Neuronal stem cell (in vitro differentiated cells): ENCODE data around the gene ADK.

Experiments used
- DNase-seq: peaks from one replicate; pipeline ENCODE4 v3.0.0-alpha.2; 2013; ENCODE audit warnings: low spot score
- H2AFZ ChIP-seq: one replicate; pipeline ENCODE4 v1.6.1; 2013; ENCODE audit warnings: mild to moderate bottlenecking, low read length, inconsistent platforms
- H2AK5ac ChIP-seq: 2 replicates; pipeline ENCODE4 v1.6.1; 2013; ENCODE audit warnings: low read depth, mild to moderate bottlenecking, inconsistent platforms, low read length, moderate library complexity, mixed read lengths
- H2BK120ac ChIP-seq: 2 replicates; pipeline ENCODE4 v1.6.1; 2013; ENCODE audit warnings: low read depth, mild to moderate bottlenecking, inconsistent platforms, low read length, moderate library complexity, mixed read lengths
- H2BK12ac ChIP-seq: one replicate; pipeline ENCODE4 v1.6.1; 2013; ENCODE audit warnings: low read length, inconsistent platforms
- H2BK15ac ChIP-seq: 2 replicates; pipeline ENCODE4 v1.6.1; 2013; ENCODE audit warnings: mild to moderate bottlenecking, low read length, inconsistent platforms, mixed read lengths
- H2BK5ac ChIP-seq: one replicate; pipeline ENCODE4 v1.6.1; 2013; ENCODE audit warnings: inconsistent platforms, mild to moderate bottlenecking, low read length, moderate library complexity
- H3K14ac ChIP-seq: one replicate; pipeline ENCODE4 v1.6.1; 2013; ENCODE audit warnings: low read length, inconsistent platforms
- H3K18ac ChIP-seq: 2 replicates; pipeline ENCODE4 v1.6.1; 2013; ENCODE audit warnings: low read length, inconsistent platforms
- H3K23ac ChIP-seq: 2 replicates; pipeline ENCODE4 v1.6.1; 2013; ENCODE audit warnings: low read depth, mild to moderate bottlenecking, mixed read lengths, low read length, inconsistent platforms; ENCODE audit not compliant: poor library complexity
- H3K27ac ChIP-seq: replicated peaks from 3 replicates; pipeline ENCODE4 v1.5.1; 2013; ENCODE audit warnings: low read length, inconsistent platforms
- H3K27me3 ChIP-seq, 3 experiments: 2 replicates each; pipeline ENCODE4 v1.6.1; 2013; ENCODE audit warnings: low read length in 3 of 3, mild to moderate bottlenecking in 2 of 3, inconsistent platforms in 1 of 3, low read depth in 1 of 3, mixed read lengths in 1 of 3, moderate library complexity in 1 of 3; ENCODE audit not compliant: control insufficient read depth in 3 of 3, insufficient read depth in 3 of 3
- H3K36me3 ChIP-seq, 2 donors: replicated peaks in 1 of 2; 2 replicates each; pipeline ENCODE4 v1.6.1; 2013; ENCODE audit warnings: low read length in 2 of 2; ENCODE audit not compliant: control insufficient read depth in 2 of 2, insufficient read depth in 2 of 2
- H3K4ac ChIP-seq: 2 replicates; pipeline ENCODE4 v1.6.1; 2013; ENCODE audit warnings: inconsistent platforms, mild to moderate bottlenecking, low read length, moderate library complexity
- H3K4me1 ChIP-seq, 2 donors: 1 replicate in 1 of 2; 2 replicates in 1 of 2; pipeline ENCODE4 v1.6.1; 2013; ENCODE audit warnings: low read length in 2 of 2, low read depth in 1 of 2; ENCODE audit not compliant: control insufficient read depth in 2 of 2, insufficient read depth in 1 of 2
- H3K4me2 ChIP-seq: one replicate; pipeline ENCODE4 v1.6.1; 2013; ENCODE audit warnings: mild to moderate bottlenecking, low read length, inconsistent platforms; ENCODE audit not compliant: insufficient read depth, poor library complexity, severe bottlenecking
- H3K4me3 ChIP-seq, 2 donors: 2 replicates each; pipeline ENCODE4 v1.5.1; 2013; ENCODE audit warnings: low read length in 2 of 2, mild to moderate bottlenecking in 2 of 2, inconsistent platforms in 1 of 2, moderate library complexity in 1 of 2
- H3K79me1 ChIP-seq: one replicate; pipeline ENCODE4 v1.6.1; 2013; ENCODE audit warnings: low read depth, mild to moderate bottlenecking, inconsistent platforms, low read length, moderate library complexity
- H3K9ac ChIP-seq: one replicate; pipeline ENCODE4 v1.6.1; 2013; ENCODE audit warnings: mild to moderate bottlenecking, low read depth, low read length, inconsistent platforms; ENCODE audit not compliant: poor library complexity
- H3K9me3 ChIP-seq, 2 donors: replicated peaks in 1 of 2; 2 replicates each; pipeline versions ENCODE3 to v1.6.1; 2013; ENCODE audit warnings: low read length in 2 of 2, mild to moderate bottlenecking in 2 of 2, inconsistent platforms in 1 of 2, low read depth in 1 of 2, mixed read lengths in 1 of 2, moderate library complexity in 1 of 2; ENCODE audit not compliant: control insufficient read depth in 2 of 2, insufficient read depth in 1 of 2
- H4K8ac ChIP-seq: one replicate; pipeline ENCODE4 v1.6.1; 2013; ENCODE audit warnings: low read depth, mild to moderate bottlenecking, inconsistent platforms, low read length, moderate library complexity
- H4K91ac ChIP-seq: one replicate; pipeline ENCODE4 v1.6.1; 2013; ENCODE audit warnings: low read length, low read depth, mild to moderate bottlenecking, inconsistent platforms; ENCODE audit not compliant: poor library complexity
- WGBS, 2 donors: extraction: QIAGEN DNeasy Blood & Tissue Kit; methylation state at CpG; one replicate each; pipeline ENCODE4 v1.1.7; 2013; ENCODE audit warnings: missing lambda C conversion rate in 2 of 2, mixed read lengths in 1 of 2; ENCODE audit not compliant: insufficient read length in 2 of 2, insufficient replicate concordance in 1 of 2; ENCODE audit errors: extremely low coverage in 2 of 2; 5-methylcytosine and 5-hydroxymethylcytosine counted together

ADK gene

DNA sequence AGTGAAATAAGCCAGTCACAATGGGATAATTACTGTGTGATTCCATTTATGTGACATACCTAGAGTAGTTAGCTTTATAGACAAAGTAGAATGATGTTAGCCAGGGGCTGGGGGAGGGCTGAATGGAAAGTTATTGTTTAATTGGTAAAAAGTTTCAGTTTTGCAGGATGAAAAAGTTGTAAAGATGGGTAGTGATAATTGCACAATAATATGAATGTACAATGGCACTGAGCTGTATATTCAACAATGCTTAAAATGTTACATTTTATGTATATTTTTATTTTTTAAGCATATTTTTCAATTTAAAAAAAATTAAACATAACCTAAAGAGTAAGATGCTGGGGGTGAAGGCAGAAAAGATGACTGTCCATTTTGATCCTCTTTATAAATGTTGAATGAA is 459.3 kb downstream of the ADK start:
- no peak overlapping the region for H3K27ac ChIP-seq
- no peak overlapping the region for H3K18ac ChIP-seq
- peaks cover 0 to 3% of the 10 kb centered on the region in 2 donors for H3K36me3 ChIP-seq
- H3K23ac ChIP-seq = no peak overlapping the region
- no peaks in the 10 kb centered on the region for H3K79me1 ChIP-seq
- no peaks in the 10 kb centered on the region for H3K27me3 ChIP-seq
- H2BK12ac ChIP-seq = no peak overlapping the region
- DNase-seq = no peak
- no peaks in the 10 kb centered on the region for H3K4me1 ChIP-seq
- H2BK120ac ChIP-seq = no peak overlapping the region
- no peak overlapping the region for H3K4me2 ChIP-seq
- no peak overlapping the region for H3K4me3 ChIP-seq
- H3K4ac ChIP-seq = no peak overlapping the region
- H3K14ac ChIP-seq = no peak overlapping the region
- no peak overlapping the region for H2AFZ ChIP-seq
- no peaks in the 10 kb centered on the region for H3K9me3 ChIP-seq
- no peak overlapping the region for H2AK5ac ChIP-seq
- no peak overlapping the region for H2BK15ac ChIP-seq
- H2BK5ac ChIP-seq = no peak overlapping the region
- H4K8ac ChIP-seq = no peak overlapping the region
- H4K91ac ChIP-seq = no peak overlapping the region
- H3K9ac ChIP-seq = no peak overlapping the region

- Histone ChIP-seq H3K9ac (no peak overlapping the region), H2BK15ac (no peak overlapping the region), H3K4ac (no peak overlapping the region), H4K91ac (no peak overlapping the region), H2AK5ac (no peak overlapping the region), H3K4me1 (no peaks in the 10 kb centered on the region), H3K23ac (no peak overlapping the region), H3K79me1 (no peaks in the 10 kb centered on the region), H3K4me3 (no peak overlapping the region), H3K27ac (no peak overlapping the region), H2BK12ac (no peak overlapping the region), H2BK120ac (no peak overlapping the region), H3K14ac (no peak overlapping the region), H3K18ac (no peak overlapping the region), H2AFZ (no peak overlapping the region), H3K4me2 (no peak overlapping the region), H3K27me3 (no peaks in the 10 kb centered on the region), H3K9me3 (no peaks in the 10 kb centered on the region), H2BK5ac (no peak overlapping the region), H4K8ac (no peak overlapping the region), H3K36me3 (peaks cover 0 to 3% of the 10 kb centered on the region in 2 donors)
- no peak for DNase-seq
Observed at GRCh38 chr10:74612195-74612594, 461.2 kb downstream of the ADK start.

GRCh38 chr10:74620626-74621025 is 469.6 kb downstream of the ADK start:
- H2BK120ac ChIP-seq = no peak overlapping the region
- H3K27ac ChIP-seq = no peak overlapping the region
- H3K4me3 ChIP-seq = no peak overlapping the region
- peaks cover 2 to 22% of the 10 kb centered on the region in 2 donors for H3K9me3 ChIP-seq
- no peak overlapping the region for H4K8ac ChIP-seq
- H3K27me3 ChIP-seq = no peaks in the 10 kb centered on the region
- H2AK5ac ChIP-seq = no peak overlapping the region
- H3K14ac ChIP-seq = no peak overlapping the region
- H3K79me1 ChIP-seq = no peaks in the 10 kb centered on the region
- no peak overlapping the region for H2AFZ ChIP-seq
- H3K4me2 ChIP-seq = no peak overlapping the region
- H2BK5ac ChIP-seq = no peak overlapping the region
- no peak for DNase-seq
- H2BK15ac ChIP-seq = no peak overlapping the region
- H3K4ac ChIP-seq = no peak overlapping the region
- H3K23ac ChIP-seq = no peak overlapping the region
- H3K18ac ChIP-seq = no peak overlapping the region
- H2BK12ac ChIP-seq = no peak overlapping the region
- no peak overlapping the region for H4K91ac ChIP-seq
- no peaks in the 10 kb centered on the region for H3K4me1 ChIP-seq
- no peaks in the 10 kb centered on the region for H3K36me3 ChIP-seq
- H3K9ac ChIP-seq = no peak overlapping the region

DNA sequence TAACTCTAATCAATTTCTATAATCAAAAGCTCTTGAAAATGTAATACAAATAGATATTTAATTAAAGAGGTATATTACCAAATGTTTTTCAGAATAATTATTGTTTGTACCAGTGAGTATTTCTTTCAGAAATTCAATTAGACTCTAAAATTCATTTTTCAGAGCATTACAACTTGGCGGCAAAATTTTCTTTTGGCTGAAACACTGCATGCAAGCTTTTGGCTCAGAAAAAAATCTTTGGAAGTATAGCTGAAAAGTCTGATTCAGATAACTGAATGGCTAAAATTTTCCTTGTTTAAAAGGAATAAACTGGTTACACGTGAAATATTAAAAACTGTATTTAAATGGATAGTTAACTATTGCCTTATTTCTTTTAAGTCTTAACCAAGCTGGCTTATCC is 472.8 kb downstream of the ADK start:
- H3K4ac ChIP-seq = no peak overlapping the region
- no peak overlapping the region for H4K91ac ChIP-seq
- H3K18ac ChIP-seq = no peak overlapping the region
- H3K14ac ChIP-seq = no peak overlapping the region
- H3K4me1 ChIP-seq = no peaks in the 10 kb centered on the region
- no peaks in the 10 kb centered on the region for H3K79me1 ChIP-seq
- no peak overlapping the region for H2BK120ac ChIP-seq
- H3K4me3 ChIP-seq = no peak overlapping the region
- no peak overlapping the region for H3K27ac ChIP-seq
- no peak overlapping the region for H2BK15ac ChIP-seq
- no peak overlapping the region for H3K4me2 ChIP-seq
- H2BK5ac ChIP-seq = no peak overlapping the region
- H3K23ac ChIP-seq = no peak overlapping the region
- H3K27me3 ChIP-seq = no peaks in the 10 kb centered on the region
- DNase-seq = no peak
- H4K8ac ChIP-seq = no peak overlapping the region
- no peak overlapping the region for H2AFZ ChIP-seq
- no peak overlapping the region for H2BK12ac ChIP-seq
- H3K9ac ChIP-seq = no peak overlapping the region
- H3K9me3 ChIP-seq = peaks cover 2 to 17% of the 10 kb centered on the region in 2 donors
- no CpG with 5 or more reads among the region's 2 CpGs for WGBS, 2 donors
- H3K36me3 ChIP-seq = no peaks in the 10 kb centered on the region
- no peak overlapping the region for H2AK5ac ChIP-seq
